ENCODE data around the gene ANKRD40CL. TPM values are rescaled to one million over a fixed set of nuclear protein-coding genes. Genes with fewer than 3 reads are reported as not detected.
A peak's percentile ranks its signal among the peaks of the same experiment; 100 is the strongest.

ANKRD40CL gene
- total and polyA plus RNA-seq, 10 donors: not detected

- Histone ChIP-seq H3K4me3 (no peak overlapping the region), H3K9me3 (no peaks in the 10 kb centered on the region), H3K27ac (peak overlapping the region in 2 of 8 donors; percentile 30 to 40), H3K4me1 (peaks cover 0 to 7% (median 2%) of the 10 kb centered on the region in 6 donors), H3K27me3 (replicated peaks in 1 of 7) (no peaks in the 10 kb centered on the region), H3K36me3 (no peaks in the 10 kb centered on the region)
- no peak for DNase-seq
- no peak for TF ChIP-seq POLR2A (IDR thresholded peaks at IDR 0.05)
- TF ChIP-seq, protein P1, sequence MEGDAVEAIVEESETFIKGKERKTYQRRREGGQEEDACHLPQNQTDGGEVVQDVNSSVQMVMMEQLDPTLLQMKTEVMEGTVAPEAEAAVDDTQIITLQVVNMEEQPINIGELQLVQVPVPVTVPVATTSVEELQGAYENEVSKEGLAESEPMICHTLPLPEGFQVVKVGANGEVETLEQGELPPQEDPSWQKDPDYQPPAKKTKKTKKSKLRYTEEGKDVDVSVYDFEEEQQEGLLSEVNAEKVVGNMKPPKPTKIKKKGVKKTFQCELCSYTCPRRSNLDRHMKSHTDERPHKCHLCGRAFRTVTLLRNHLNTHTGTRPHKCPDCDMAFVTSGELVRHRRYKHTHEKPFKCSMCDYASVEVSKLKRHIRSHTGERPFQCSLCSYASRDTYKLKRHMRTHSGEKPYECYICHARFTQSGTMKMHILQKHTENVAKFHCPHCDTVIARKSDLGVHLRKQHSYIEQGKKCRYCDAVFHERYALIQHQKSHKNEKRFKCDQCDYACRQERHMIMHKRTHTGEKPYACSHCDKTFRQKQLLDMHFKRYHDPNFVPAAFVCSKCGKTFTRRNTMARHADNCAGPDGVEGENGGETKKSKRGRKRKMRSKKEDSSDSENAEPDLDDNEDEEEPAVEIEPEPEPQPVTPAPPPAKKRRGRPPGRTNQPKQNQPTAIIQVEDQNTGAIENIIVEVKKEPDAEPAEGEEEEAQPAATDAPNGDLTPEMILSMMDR (IDR thresholded peaks at IDR 0.05 in 8 of 11, conservative IDR thresholded peaks at IDR 0.05 in 3 of 11): no peak
- TF ChIP-seq POLR2AphosphoS5 (IDR thresholded peaks at IDR 0.05): no peak
- intact Hi-C loops (cut with DNase I; ENCODE audit: low total_unique reads): no loop called here
- 59 to 70% (median 66%) methylated on average over 3 of the region's 3 CpGs for WGBS, 5 donors
Measured at GRCh38 chr17:50808888-50809287, 41.6 kb upstream of the ANKRD40CL start.

GRCh38 chr17:50808413-50808812 lies 41.1 kb upstream of the ANKRD40CL start:
- TF ChIP-seq, protein P1 (IDR thresholded peaks at IDR 0.05 in 8 of 11, conservative IDR thresholded peaks at IDR 0.05 in 3 of 11): no peak
- TF ChIP-seq POLR2A (IDR thresholded peaks at IDR 0.05): no peak
- no peak for TF ChIP-seq POLR2AphosphoS5 (IDR thresholded peaks at IDR 0.05)
- Histone ChIP-seq H3K36me3 (no peaks in the 10 kb centered on the region), H3K4me1 (peaks cover 0 to 7% (median 2%) of the 10 kb centered on the region in 6 donors), H3K4me3 (no peak overlapping the region), H3K9me3 (no peaks in the 10 kb centered on the region), H3K27ac (peak overlapping the region in 1 of 8 donors; percentile 30), H3K27me3 (replicated peaks in 1 of 7) (no peaks in the 10 kb centered on the region)
- 92 to 97% (median 94%) methylated on average over 7 of the region's 7 CpGs for WGBS, 5 donors
- no peak for DNase-seq
- intact Hi-C loops (cut with DNase I; ENCODE audit: low total_unique reads): no loop called here

- no peak for TF ChIP-seq POLR2A (IDR thresholded peaks at IDR 0.05)
- TF ChIP-seq POLR2AphosphoS5 (IDR thresholded peaks at IDR 0.05): no peak
- TF ChIP-seq, protein P1 (IDR thresholded peaks at IDR 0.05 in 8 of 11, conservative IDR thresholded peaks at IDR 0.05 in 3 of 11): no peak
- Histone ChIP-seq H3K9me3 (no peaks in the 10 kb centered on the region), H3K27me3 (replicated peaks in 1 of 7) (no peaks in the 10 kb centered on the region), H3K4me3 (no peak overlapping the region), H3K36me3 (no peaks in the 10 kb centered on the region), H3K27ac (no peak overlapping the region), H3K4me1 (peaks cover 0 to 7% (median 2%) of the 10 kb centered on the region in 6 donors)
- 78 to 93% (median 86%) methylated on average over 5 of the region's 5 CpGs for WGBS, 5 donors
- DNase-seq: no peak
- intact Hi-C loops (cut with DNase I; ENCODE audit: low total_unique reads): no loop called here
Measured at GRCh38 chr17:50807675-50808074, 40.4 kb upstream of the ANKRD40CL start.

DNA sequence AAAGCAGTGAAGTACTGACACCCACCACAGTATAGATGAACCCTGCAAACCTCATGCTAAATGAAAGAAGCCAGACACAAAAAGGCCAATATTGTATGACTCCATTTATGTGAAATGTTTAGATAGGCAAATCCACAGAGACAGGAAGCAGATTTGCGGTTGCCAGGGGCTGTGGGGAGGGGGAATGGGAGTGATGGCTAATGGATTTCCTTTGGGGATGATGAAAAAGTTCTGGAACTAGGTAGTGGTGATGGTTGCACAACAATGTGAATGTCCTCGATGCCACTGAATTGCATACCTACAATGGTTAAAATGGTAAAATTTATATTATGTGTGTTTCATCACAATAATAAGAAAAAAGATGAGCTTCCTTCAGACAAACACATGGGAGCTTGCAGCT lies 39.7 kb upstream of the ANKRD40CL start:
- TF ChIP-seq, protein P1 (IDR thresholded peaks at IDR 0.05 in 8 of 11, conservative IDR thresholded peaks at IDR 0.05 in 3 of 11): no peak
- TF ChIP-seq POLR2A (IDR thresholded peaks at IDR 0.05): no peak
- TF ChIP-seq POLR2AphosphoS5 (IDR thresholded peaks at IDR 0.05): no peak
- Histone ChIP-seq H3K9me3 (no peaks in the 10 kb centered on the region), H3K27me3 (replicated peaks in 1 of 7) (no peaks in the 10 kb centered on the region), H3K27ac (no peak overlapping the region), H3K4me1 (peaks cover 0 to 7% (median 2%) of the 10 kb centered on the region in 6 donors), H3K36me3 (no peaks in the 10 kb centered on the region), H3K4me3 (no peak overlapping the region)
- DNase-seq: no peak
- intact Hi-C loops (cut with DNase I; ENCODE audit: low total_unique reads): no loop called here
- WGBS, 5 donors: 41 to 74% (median 59%) methylated on average over 2 of the region's 2 CpGs
